ENCODE data around the gene ATL2.
"Not testable (repeated sequence)": the region's sequence is repeated elsewhere in the genome, so short reads cannot be mapped to it uniquely, and the experiment has no call there.

The ATL2 gene

GRCh38 chr2:38390947-38391346 lies 13.9 kb upstream of the ATL2 start:
- no peak for DNase-seq (ENCODE audit: low read depth in 2 of 2)

DNA sequence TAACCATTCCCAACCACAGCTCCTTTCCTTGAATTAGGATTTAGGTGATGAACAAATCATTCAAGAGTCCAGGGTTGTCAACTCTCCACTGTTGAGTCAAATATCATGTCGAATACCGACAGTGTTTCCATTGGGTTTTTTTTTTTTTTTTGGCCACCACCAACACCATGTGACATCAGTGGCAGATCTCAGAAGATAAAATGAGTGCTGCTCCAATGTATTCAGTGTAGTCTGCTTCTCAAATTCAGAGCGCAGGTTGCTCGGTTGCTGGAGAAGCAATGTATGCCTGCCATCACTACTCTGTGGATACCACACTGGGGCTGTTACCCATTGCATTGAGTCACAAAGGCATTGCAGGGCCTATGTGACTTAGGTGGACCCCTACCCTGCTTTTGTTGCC lies 10.8 kb upstream of the ATL2 start:
- no peak for DNase-seq (ENCODE audit: low read depth in 2 of 2)

- no peak for DNase-seq (ENCODE audit: low read depth in 2 of 2)
Measured at GRCh38 chr2:38386821-38387220, 9.7 kb upstream of the ATL2 start.

DNA sequence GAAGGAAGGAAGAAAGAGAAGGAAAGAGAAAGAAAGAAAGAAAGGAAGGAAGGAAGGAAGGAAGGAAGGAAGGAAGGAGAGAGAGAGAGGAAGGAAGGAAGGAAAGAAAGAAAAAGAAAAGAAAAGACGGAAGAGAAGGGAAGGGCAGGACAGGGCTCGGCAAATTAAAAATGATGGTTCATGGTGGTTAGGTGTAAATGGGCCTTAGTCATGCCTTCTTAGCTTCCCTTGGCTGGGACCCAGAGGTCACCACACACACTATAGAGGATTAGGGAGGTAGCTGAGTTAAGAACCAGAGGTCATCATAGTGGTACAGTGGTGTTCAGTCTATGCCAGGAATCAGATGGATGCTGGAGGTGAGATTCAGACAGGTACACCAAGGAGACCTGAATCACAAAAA lies 9.3 kb upstream of the ATL2 start:
- DNase-seq (ENCODE audit: low read depth in 2 of 2) = no peak

GRCh38 chr2:38384338-38384737 lies 7.3 kb upstream of the ATL2 start:
- DNase-seq (ENCODE audit: low read depth in 2 of 2) = no peak

DNA sequence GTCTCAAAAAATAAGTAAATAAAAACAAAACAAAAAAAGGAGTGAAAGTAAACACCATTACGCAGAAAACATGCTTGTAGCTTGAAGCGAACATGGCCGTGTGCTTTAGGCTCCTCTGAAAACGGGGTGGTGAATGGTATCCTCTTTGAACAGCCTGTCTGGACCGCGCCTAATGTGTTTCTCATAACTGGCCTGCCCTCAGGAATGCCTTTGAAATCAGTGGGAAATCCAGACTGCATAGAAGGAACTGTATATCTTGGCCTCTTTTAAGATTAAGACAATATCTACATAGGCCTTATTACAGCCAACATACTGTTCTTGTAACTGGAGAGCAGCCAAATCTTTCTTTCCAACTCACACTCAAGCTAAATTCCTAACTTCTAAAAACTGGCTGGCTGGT lies 6.7 kb upstream of the ATL2 start:
- DNase-seq (ENCODE audit: low read depth in 2 of 2) = not testable (repeated sequence)

DNA sequence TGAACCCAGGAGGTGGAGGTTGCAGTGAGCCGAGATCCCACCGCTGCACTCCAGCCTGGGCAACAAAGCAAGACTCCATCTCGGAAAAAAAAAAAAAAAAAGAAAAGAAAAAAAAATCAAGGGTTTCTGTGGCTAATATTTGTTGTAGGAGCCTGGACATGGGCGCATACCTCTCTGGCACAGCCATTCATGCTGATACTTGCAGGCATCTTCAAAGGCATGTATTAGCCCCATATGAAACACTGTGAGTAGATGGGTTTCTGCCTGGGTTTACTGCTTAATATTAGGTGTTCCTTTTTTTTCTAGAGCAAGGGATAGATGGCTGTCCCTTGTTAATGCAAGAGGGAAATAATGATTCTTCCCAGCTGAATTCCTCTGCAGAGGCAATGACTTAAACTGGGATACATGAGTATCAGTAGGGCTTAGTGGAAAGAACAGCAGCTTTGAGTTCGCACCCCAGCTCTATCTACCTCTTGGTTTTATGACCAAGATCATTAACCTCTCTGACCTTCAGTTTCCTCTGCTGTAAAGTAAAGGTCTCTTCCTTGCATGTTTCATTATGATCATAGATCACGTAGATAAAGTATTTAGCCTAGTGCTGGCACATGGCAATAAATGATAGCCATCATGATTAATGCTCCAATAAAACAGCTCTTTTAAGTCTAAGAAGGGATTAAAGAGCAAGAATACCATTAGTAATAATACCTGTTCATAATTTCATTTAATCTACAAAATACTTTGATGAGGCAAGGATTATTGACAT lies 4.5 kb upstream of the ATL2 start:
- no peak for DNase-seq (ENCODE audit: low read depth in 2 of 2)

GRCh38 chr2:38380397-38381130 lies 3.5 kb upstream of the ATL2 start:
- DNase-seq (ENCODE audit: low read depth in 2 of 2) = no peak

- peak; percentile 36 to 55 for DNase-seq (ENCODE audit: low read depth in 2 of 2)
Measured at GRCh38 chr2:38376346-38377049, 575 bp downstream of the ATL2 start.

DNA sequence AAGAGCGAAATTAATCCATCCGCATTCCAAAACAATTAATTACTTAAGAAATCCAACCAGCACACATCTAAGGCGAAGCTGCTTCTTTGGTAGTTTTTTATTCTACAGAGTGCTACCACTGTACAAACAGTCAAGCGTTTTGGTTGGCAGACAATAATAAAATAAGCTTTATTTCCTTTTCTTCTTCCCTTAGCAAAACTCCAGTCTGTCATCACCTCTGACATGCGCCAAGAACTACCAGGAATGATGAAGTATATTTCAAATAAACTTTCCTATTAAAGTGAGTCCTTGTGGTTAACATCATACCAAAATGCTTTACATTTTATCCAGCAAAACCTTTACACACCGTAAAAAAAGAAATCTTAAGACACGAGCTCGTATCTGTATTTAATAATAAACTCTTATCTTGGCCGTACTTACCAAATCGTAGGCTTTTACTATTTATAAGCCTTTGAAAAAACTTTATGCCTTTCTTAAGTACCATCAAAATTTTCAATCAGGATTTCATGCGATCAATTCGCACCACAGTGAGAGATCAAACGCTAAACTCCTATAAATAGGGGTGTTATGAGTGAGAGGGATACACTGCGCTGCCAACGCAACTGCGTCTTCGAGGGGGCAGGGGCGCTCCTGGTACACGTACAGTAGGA lies 1.3 kb downstream of the ATL2 start:
- DNase-seq (ENCODE audit: low read depth in 2 of 2) = no peak

DNA sequence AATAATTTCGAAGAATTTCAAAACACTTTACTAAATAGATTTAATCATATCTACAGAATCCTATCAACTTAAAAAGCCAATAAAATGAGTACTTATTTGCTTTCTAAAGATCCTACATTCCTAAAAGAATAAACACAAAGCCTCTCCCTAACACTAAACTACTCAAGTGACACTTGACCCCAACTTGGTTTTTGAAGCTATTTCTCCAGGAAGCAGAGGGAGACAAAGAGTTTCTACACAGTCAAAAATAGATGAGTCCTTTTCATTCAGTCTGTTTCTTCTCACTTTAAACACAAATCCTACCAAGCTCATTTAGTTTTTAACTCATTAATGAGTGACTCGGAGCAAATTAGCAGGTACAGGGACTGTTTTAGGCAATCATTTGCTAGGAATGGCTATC lies 2.1 kb downstream of the ATL2 start:
- no peak for DNase-seq (ENCODE audit: low read depth in 2 of 2)

DNA sequence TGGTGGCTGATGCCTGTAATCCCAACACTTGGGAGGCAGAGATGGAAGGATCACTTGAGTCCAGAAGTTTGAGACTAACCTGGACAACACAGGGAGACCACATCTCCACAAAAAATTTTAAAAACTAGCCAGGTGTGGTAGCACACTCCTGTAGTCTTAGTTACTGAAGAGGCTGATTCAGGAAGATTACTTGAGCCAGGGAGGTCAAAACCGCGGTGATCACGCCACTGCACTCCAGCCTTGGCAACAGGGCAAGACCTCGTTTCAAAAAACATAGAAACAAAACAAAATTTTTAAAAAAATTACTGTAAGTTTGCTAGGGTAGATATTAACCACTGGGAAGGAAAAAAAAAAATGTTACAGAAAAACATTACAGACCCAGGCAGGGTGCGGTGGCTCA lies 5.8 kb downstream of the ATL2 start:
- DNase-seq (ENCODE audit: low read depth in 2 of 2) = no peak

DNA sequence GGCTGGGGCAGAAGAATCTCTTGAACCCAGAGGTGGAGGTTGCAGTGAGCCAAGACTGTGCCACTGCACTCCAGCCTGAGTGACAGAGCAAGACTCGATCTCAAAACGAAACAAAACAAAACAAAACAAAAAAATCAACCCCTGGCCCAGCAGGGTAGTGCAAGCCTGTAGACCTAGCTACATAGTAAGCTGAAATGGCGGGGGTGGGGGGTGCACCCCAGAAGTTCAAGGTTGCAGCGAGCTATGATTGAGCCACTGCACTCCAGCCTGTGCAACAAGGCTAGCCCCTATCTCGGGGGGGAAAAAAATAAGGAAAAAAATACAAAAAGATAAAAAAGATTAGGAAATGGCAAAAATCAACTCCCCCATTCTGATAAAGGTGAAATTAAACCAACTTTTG lies 6.4 kb downstream of the ATL2 start:
- DNase-seq (ENCODE audit: low read depth in 2 of 2) = no peak

DNA sequence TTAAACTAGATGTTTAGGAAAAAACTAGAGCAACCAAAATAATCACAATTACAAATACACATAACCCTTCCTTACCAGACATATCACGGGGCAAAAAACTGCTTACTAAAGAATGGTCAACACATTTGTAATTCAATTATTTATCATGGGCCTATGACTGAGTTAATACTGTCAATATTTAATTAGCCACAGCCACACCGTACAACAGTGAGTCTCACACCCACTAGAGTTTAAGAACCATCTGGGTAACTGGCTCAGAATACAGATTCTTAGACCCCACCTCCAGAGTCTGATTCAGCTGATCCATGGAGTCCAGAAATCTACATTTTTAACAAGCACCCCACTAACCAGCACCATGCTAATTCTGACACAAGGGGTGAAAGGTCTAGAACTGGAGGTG lies 14.8 kb downstream of the ATL2 start:
- no peak for DNase-seq (ENCODE audit: low read depth in 2 of 2)

- DNase-seq (ENCODE audit: low read depth in 2 of 2) = no peak
Measured at GRCh38 chr2:38360177-38360576, 16.9 kb downstream of the ATL2 start.

DNA sequence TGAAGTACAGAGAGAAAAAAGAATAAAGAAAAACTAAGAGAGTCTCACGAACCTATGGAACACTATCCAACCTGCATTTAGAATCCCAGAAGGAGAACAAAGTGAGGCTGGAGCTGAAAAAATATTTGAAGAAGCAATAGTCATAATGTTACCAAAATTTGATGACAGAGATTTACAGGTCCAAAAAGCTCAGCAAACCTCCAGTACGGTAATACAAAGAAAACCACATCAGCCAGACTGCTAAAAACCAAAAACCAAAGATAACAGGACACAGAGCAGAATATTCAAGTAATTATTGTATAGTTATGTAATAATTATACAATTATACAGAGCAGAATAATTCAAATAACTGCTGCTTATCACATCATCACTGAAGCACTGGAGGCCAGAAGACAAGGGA lies 23.7 kb downstream of the ATL2 start:
- DNase-seq (ENCODE audit: low read depth in 2 of 2) = no peak

DNA sequence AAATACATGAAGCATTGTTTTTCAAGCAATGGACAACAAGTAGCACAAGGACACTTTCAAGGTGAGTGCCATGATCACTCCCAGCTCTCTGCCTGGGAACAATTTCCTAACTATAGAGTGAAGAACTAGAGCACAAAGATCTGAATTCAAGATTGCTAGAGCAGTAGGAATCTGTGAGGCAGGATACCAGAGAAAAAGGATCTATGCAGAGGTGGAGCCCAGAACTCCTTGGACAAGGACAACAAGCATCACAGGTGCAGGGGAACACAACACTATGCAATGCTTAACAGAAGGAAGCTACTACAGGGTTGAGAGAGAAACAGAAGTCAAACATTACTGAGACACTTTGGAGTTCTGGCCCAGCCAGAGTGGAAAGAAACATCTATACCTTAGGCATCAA lies 24.7 kb downstream of the ATL2 start:
- no peak for DNase-seq (ENCODE audit: low read depth in 2 of 2)

GRCh38 chr2:38345323-38346038 lies 31.6 kb downstream of the ATL2 start:
- no peak for DNase-seq (ENCODE audit: low read depth in 2 of 2)

GRCh38 chr2:38344813-38345212 lies 32.3 kb downstream of the ATL2 start:
- DNase-seq (ENCODE audit: low read depth in 2 of 2) = no peak

DNA sequence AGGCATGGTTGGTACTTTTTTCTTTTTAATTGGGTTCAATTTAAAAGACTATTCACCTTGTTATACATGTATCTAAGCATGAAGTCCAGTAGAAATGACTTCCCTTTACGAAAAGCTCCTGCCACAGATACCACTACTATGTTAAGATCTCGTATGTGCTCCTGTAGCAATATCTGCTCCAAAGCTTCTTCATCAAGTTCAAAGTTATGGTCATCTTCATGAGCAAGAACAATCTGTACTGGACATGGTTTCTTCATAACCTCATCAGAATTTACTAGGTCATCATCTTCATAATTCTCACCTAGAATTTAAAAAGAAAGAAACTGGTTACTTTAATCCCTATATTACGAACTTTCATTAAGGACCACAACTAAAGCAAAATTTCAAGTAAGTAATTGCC lies 33.9 kb downstream of the ATL2 start:
- no peak for DNase-seq (ENCODE audit: low read depth in 2 of 2)

DNA sequence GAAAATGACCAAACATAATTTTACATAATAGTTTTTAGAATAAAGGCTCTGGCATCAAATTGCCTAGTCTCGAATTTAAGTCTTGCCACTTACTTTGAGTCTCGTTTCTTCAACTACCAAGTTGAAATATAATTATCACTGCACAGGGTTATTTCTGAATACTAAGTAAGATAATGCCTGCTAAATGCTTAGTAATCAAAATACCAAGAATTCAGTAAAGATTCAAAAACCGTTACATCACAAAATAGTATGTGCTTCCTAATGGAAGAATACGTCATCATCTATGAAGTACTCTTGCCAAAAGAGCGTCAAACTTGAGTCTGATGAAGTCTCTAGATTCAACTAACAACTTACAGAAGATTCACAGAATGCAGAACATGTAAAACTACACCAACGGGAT lies 40.5 kb downstream of the ATL2 start:
- DNase-seq (ENCODE audit: low read depth in 2 of 2) = no peak

DNA sequence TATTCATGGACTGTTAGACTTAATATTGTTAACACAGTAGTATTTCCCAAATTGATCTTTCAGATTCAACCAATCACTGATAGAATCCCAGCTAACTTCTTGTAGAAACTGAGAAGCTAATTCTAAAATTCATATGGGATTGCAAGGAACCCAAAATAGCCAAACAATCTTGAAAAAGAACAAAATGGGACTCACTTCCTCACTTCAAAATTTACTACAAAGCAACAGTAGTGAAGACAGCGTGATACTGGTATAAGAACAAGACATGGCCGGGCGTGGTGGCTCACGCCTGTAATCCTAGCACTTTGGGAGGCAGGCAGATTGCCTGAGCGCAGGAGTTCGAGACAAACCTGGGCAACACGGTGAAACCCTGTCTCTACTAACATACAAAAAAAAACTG lies 46.3 kb downstream of the ATL2 start:
- DNase-seq (ENCODE audit: low read depth in 2 of 2) = no peak

Measured in stimulated activated CD4-positive, alpha-beta T cell treated with anti-CD3 and anti-CD28 coated beads, Interleukin-1b, Interleukin-23, amount 100 ng/mL, for 4 hours (primary cell).